ENCODE measurements around the gene MIER2. TPM values are rescaled to one million over a fixed set of nuclear protein-coding genes. Genes with fewer than 3 reads are reported as not detected.

MIER2 gene
- total RNA-seq, 2 donors from 2014 or later = 17.3 to 19.1 TPM

GRCh38 chr19:367561-367960 lies 23.0 kb upstream of the MIER2 start:
- H3K9me3 ChIP-seq = no peaks in the 10 kb centered on the region
- TF ChIP-seq, protein P1, sequence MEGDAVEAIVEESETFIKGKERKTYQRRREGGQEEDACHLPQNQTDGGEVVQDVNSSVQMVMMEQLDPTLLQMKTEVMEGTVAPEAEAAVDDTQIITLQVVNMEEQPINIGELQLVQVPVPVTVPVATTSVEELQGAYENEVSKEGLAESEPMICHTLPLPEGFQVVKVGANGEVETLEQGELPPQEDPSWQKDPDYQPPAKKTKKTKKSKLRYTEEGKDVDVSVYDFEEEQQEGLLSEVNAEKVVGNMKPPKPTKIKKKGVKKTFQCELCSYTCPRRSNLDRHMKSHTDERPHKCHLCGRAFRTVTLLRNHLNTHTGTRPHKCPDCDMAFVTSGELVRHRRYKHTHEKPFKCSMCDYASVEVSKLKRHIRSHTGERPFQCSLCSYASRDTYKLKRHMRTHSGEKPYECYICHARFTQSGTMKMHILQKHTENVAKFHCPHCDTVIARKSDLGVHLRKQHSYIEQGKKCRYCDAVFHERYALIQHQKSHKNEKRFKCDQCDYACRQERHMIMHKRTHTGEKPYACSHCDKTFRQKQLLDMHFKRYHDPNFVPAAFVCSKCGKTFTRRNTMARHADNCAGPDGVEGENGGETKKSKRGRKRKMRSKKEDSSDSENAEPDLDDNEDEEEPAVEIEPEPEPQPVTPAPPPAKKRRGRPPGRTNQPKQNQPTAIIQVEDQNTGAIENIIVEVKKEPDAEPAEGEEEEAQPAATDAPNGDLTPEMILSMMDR (IDR thresholded peaks at IDR 0.05) = no peak
- H3K9ac ChIP-seq (ENCODE audit: low read depth in 2 of 2, low read length in 2 of 2) = no peak overlapping the region
- H3K27ac ChIP-seq = no peak overlapping the region
- no peaks in the 10 kb centered on the region for H3K27me3 ChIP-seq
- H3K4me1 ChIP-seq = no peaks in the 10 kb centered on the region
- H3K36me3 ChIP-seq = no peaks in the 10 kb centered on the region
- no peak for DNase-seq
- H3K4me3 ChIP-seq = no peak overlapping the region
- intact Hi-C loops (cut with DNase I) = no loop called here

DNA sequence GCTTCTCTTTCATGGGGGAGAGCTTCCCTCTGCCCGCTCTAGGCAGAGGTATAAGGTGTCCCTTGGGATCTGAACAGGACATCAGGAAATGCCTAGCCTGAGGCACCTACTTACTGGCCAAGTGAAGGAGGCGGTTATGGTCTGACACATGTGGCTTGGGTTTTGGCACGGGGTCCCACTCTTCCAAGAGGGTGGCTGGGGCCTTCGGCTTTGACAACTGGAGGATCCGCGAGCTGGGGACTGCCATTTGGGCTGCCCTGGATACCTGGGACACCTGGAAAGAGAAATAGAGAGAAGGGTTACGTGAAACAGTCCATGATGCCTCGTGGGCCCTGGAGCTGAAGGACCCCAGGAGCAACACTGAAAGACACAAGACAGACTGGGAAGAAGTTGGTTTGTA lies 22.4 kb upstream of the MIER2 start:
- H3K4me1 ChIP-seq = no peaks in the 10 kb centered on the region
- H3K9me3 ChIP-seq = no peaks in the 10 kb centered on the region
- DNase-seq = no peak
- no peak overlapping the region for H3K27ac ChIP-seq
- intact Hi-C loops (cut with DNase I) = no loop called here
- H3K9ac ChIP-seq (ENCODE audit: low read depth in 2 of 2, low read length in 2 of 2) = no peak overlapping the region
- TF ChIP-seq, protein P1 (IDR thresholded peaks at IDR 0.05) = no peak
- no peaks in the 10 kb centered on the region for H3K27me3 ChIP-seq
- no peaks in the 10 kb centered on the region for H3K36me3 ChIP-seq
- no peak overlapping the region for H3K4me3 ChIP-seq

- H3K36me3 ChIP-seq = no peaks in the 10 kb centered on the region
- H3K4me1 ChIP-seq = no peaks in the 10 kb centered on the region
- H3K4me3 ChIP-seq = no peak overlapping the region
- intact Hi-C loops (cut with DNase I) = no loop called here
- no peak overlapping the region for H3K9ac ChIP-seq (ENCODE audit: low read depth in 2 of 2, low read length in 2 of 2)
- H3K9me3 ChIP-seq = no peaks in the 10 kb centered on the region
- TF ChIP-seq, protein P1 (IDR thresholded peaks at IDR 0.05) = no peak
- no peak for DNase-seq
- H3K27ac ChIP-seq = no peak overlapping the region
- no peaks in the 10 kb centered on the region for H3K27me3 ChIP-seq
Observed at GRCh38 chr19:366205-366783, 21.7 kb upstream of the MIER2 start.

DNA sequence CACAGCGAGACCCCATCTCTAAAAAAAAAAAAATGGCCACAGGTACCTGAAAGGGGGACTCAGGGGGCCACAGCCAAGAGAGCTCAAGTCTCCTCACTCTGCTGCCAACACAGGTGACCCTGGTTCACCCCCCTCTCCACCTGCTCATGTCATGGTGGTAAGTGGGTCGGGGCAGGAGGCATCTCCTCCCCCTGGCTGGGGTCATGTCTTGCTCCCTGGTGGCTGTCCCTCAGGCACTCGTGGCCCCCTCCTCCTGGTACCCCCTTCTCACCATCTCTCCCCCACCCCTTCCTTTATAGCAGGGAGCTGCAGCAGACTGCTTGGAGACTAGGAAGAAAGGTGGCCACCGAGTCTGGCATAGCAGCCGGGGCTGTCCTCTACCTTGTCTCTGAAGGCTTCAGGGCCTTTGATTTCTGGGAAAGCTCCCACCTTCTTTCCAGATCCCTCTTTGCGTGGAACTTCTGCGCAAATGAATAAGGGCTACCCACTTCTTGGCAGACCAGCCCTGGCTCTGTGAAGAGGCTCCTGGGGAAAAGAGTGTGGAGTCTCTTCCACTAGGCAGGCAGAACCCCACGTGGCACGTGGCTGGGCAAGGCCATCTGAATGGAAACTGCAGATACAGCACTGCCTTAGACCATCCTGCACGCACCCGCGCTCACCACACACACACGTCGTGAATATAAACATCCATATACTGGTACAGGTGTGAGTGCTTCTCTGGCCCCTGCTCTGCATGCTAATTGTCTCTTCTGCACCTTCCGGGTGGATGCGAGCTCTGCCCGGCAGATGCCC lies 20.1 kb upstream of the MIER2 start:
- H3K4me1 ChIP-seq = no peaks in the 10 kb centered on the region
- H3K9me3 ChIP-seq = no peaks in the 10 kb centered on the region
- no peak overlapping the region for H3K27ac ChIP-seq
- TF ChIP-seq, protein P1 (IDR thresholded peaks at IDR 0.05) = no peak
- intact Hi-C loops (cut with DNase I) = no loop called here
- no peaks in the 10 kb centered on the region for H3K36me3 ChIP-seq
- no peaks in the 10 kb centered on the region for H3K27me3 ChIP-seq
- no peak for DNase-seq
- H3K9ac ChIP-seq (ENCODE audit: low read depth in 2 of 2, low read length in 2 of 2) = no peak overlapping the region
- no peak overlapping the region for H3K4me3 ChIP-seq

GRCh38 chr19:362683-363082 lies 18.1 kb upstream of the MIER2 start:
- no peak overlapping the region for H3K27ac ChIP-seq
- no peaks in the 10 kb centered on the region for H3K36me3 ChIP-seq
- TF ChIP-seq, protein P1 (IDR thresholded peaks at IDR 0.05) = no peak
- no peak overlapping the region for H3K4me3 ChIP-seq
- no peaks in the 10 kb centered on the region for H3K27me3 ChIP-seq
- no peaks in the 10 kb centered on the region for H3K9me3 ChIP-seq
- H3K9ac ChIP-seq (ENCODE audit: low read depth in 2 of 2, low read length in 2 of 2) = no peak overlapping the region
- intact Hi-C loops (cut with DNase I) = no loop called here
- no peaks in the 10 kb centered on the region for H3K4me1 ChIP-seq
- no peak for DNase-seq
